IPS DF 19.7 (cell line): ENCODE results near the gene ESPN.

ENCODE experiments used
- DNase-seq: peaks from one replicate; pipeline ENCODE4 v3.0.0-alpha.2; 2013; ENCODE audit warnings: low read depth, low spot score

The ESPN gene

DNA sequence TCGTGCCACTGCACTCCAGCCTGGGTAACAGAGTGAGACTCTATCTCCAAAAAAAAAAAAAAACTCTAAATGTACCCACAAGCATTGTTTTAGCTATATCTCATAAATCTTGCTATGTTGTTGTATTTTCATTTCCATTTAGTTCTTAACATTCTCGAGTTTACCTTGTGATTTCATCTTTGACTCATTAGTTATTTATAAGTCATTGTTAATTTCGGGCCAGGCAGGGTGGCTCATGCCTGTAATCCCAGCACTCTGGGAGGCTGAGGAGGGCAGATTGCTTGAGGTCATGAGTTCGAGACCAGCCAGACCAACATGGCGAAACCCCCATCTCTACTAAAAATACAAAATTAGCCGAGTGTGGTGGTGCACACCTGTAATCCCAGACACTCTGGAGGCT, 16.6 kb upstream of the ESPN start:
- no peak for DNase-seq

DNA sequence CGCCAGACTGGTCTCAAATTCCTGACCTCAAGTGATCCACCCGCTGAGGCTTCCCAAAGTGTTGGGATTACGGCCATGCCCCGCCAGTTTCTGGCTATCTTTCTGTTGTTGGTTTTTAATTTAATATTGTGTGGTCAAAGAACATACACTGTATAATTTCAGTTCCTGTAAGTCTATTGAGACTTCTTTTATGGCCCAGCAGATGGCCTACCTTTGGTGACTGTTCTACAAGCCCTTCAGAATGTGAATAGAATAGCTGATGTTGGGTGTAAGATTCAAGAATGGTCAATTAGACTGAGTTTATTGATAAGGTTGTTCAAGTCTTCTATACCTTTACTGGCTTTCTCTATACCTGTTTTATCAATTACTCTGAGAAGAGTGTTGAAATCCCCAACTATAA, 15.5 kb upstream of the ESPN start:
- no peak for DNase-seq

DNA sequence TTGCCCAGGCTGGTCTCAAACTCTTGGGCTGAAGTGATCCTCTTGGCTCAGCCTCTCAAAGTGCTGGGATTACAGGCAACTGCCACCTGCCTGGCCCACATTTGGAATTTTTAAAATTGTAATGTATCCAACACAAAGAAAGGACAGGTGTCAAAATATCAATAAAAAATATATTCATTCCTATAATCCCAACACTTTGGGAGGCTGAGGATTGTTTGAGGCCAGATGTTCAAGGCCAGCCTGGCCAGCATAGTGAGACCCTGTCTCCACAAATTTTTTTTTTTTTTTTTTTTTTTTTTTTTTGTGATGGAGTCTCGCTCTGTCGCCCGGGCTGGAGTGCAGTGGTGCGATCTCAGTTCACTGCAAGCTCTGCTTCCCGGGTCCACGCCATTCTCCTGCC, 14.8 kb upstream of the ESPN start:
- DNase-seq = no peak

DNA sequence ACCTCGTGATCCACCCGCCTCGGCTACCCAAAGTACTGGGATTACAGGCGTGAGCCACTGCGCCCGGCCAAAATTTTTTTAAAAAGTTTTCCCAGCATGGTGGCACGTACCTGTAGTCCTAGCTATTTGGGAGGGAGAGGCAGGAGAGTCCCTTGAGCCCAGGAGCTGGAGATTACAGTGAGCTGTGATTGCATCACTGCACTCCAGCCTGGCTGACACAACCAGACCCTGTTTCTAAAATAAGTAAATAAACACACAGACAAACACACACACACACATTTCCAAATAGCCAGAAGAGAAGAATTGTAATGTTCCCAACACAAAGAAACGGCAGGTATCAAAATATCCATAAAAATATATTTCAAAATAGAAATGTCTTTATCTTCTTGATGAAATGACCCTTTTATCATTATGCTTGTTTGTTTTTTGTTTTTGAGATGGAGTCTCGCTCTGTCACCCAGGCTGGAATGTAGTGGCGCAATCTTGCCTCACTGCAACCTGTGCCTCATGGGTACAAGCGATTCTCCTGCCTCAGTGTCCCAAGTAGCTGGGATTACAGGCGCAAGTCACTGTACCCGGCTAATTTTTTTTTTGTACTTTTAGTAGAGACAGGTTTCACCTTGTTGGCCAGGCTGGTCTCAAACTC, 14.2 kb upstream of the ESPN start:
- DNase-seq = no peak

DNA sequence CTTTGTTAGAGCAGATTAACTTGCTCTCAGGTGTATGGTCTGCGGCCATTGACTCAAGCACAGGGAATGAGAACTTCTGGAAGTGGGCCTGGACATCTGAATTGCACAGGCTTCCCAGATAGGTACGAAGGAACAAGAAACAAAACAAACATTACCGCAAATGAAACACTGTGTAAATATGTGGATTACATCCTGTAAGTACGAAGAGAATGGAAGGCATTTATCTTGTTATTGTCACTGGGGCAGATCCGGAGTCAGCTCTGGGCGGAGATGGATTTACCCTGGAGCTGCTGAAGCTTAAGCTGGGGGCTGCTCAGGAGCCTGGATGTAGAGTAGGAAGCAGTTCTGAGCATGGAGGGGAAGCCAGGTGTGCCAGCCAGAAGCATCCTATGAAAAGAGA, 11.7 kb upstream of the ESPN start:
- DNase-seq = no peak

DNA sequence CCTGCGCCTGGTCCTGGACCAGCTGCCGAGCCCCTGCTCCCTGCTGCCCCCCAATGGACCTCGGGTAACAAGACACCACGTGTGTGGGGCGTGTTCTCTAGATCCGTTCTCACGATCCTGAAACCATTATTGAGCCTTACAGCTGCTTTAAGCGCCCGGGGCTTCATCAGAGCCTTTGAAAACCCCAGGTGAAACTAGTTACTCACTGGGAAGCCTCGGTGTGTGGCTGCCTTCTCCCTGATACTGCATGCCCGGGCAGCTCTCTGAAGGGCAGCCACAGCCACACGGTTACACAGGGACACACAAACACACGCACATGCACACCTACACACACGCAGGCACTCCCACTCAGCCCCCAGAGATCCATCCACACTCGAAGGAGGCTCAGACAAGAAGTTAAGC, 10.1 kb upstream of the ESPN start:
- peak; percentile 67 for DNase-seq

DNA sequence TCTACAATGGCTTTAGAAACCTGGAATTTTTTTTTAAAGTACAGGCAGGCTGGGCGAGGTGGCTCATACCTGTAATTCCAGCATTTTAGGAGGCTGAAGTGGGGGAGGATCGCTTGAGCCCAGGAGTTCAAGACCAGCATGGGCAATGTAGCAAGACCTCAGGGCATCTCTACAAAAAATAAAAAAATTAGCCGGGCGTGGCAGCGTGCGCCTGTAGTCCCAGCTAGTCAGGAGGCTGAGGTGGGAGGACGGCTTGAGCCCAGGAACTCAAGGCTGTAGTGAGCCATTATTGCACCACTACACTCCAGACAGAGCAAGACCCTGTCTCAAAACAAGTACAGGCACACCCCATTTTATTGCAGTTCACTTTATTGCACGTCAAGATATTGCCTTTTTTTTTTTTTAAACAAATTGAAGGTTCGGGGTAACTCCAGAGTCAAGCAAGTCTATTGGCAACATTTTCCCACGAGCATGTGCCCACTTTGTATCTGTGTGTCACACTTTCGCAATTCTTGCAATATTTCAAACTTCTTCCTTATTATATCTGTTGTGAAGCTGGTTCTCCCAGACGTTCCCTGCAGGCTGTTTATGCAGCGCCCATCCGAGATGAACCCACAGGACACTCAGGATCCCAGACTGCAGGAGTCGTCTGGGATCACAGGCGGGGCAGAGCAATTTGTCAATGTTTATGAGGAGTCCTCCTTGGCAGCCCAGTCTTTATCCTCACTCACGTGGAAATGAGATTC, 9.5 kb upstream of the ESPN start:
- DNase-seq = no peak

DNA sequence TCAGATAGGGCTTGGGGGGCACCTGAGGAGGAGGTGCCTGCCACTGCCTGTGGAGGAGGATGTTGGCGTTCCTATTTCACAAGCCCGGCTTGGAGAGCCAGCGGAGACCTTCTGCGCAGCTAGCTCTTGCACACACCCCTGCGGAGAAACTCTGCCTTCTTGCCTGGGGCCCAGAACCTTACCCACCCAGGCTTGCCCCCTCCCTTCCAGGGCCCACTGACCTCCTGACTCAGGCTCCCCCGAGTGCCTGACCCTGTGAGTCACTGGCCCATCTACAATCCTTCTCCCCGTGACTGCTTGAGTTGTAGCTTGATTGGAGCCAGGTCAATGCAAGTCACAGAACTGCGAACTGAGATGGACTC, 8.3 kb upstream of the ESPN start:
- no peak for DNase-seq

DNA sequence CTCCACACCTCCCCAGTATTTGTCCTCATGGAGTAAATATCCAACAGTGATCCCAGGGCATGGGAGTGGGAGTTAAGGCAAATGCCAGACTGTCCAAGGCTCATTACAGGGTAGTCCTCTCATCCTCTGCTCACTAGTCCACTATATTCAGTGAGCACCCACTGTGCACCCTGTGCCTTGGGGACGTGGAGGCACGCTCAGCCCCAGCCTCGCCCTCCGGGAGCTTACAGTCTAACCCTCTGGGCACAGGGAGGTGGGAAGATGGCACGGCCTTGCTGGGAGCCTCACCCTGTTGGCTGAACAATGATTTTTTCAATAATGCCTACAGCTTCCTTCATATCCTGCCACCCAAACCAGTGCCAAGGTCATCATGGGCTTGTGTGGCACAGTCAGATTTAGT, 7.7 kb upstream of the ESPN start:
- DNase-seq = no peak

DNA sequence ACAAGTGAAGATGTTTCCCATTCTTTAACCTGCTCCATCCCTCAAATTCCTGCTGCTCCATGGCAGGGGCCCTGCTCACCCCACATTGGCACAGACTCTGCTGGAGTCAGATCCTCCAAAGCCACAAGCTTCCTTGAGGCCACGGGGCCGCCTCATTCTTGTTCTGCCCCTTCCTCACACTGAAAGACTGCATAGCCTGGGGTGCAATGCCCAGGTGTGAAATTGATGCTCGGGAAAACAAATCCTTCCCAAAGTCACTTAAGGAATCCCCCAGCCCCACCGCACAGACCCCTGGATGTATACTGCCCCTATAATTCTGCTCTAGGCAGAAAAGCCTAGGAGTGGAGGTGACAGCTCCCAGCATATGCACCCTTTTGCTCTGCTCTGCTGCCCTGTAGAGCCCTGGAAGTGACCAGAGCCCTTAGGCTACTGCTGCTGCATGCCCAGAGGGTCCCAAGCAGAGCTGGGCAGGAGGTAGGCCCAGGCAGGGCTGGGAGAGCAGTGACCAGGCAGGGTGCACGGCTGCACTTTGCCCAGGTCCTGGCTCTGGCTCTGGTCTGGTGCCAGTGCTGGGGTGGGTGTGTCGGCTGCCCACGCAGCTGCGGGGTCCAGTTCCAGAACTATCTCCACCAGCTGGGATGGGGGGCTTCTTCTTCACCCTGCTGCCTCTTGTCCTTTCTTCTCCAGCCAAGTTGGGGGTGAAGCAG, 6.5 kb upstream of the ESPN start:
- DNase-seq = no peak

DNA sequence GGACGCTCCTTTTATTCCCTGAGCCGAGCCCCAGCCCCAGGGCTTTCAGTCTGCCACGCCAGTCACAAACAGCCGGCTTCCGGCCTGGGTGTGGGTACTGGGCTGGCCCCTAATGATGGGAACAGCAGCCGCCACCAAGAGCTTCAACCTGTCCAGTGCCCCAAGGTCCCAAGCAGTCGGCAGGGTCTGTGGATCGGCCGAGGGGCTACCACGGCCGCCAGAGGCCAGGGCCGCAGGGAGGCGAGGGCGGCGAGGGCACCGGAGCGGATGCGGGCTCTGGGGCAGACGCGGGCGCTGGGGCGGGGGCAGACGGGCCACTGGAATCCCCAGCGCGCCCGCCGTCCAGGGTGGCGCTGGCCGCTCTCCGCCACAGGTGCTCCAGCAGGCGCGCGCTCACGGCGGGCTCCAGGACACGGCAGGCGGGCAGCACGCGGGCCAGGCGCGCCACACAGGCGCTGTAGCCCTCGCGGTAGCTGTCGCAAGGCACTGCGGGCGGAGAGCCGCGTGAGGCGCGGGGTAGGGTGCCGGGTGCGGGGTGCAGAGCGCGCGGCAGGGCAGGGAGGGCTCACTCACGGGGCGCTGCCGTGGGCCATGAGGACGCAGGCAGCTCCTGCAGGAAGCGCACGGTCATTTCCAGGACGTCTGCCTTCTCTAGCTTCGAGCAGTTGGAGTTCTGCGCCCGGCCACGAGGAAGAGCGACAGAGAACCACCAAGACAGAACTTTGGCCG, 5.7 kb upstream of the ESPN start:
- no peak for DNase-seq

DNA sequence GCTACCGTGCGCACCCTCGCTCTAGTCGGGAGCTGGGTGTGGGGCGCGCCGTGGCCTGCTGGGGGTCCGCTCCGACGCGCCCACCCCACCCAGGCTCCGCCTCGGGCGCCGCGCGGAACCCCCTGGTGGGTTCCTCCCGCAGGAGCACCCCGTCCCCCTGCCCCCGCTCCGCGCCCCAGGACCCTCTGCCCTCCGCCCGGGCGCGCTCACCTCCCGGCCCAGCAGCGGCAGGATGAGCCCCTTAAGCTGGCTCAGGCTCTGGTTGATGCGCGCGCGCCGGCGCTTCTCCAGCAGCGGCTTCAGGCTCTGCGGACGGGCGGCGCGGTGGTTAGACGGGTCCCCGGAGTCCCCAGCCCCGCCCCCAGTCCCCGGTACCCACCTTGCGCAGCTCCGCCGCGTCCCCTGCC, 5.2 kb upstream of the ESPN start:
- no peak for DNase-seq

DNA sequence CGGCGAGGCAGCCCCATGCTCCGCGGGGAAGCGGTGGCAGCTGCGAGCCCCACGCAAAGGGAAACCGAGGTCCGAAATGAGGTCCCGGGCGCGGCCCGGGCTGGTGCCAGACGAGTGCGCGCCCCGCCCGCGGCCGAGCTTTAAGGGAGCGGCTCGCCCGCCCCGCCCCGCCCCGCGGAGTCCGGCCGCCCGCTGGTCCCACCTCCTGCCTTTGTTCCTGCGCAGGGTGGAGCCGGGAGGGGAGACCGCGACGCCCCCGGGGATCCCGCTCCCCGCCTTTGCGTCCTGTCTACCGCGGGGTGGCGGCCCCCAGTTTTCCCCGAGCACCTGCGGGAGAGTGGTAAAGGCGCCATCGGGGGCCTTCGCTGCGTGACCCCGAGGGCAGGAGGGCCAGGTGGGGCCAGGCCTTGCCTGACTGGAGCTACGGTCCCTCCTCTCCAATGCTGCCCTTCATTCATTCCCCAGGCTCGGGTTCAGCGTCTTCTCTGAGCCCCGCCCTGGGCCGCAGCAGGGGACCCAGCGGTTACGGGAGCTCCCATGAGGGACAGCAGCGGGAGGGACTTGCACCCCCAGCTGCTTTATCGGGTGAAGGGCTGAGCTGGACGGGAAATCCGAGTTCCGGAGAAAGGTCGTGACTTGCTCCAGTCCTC, 4.6 kb upstream of the ESPN start, which contains the start of gene HES2:
Gene HES2 (minus strand): TSS at position 116 of the 650 bp plus-strand sequence. CDS start 99 bp downstream, at position 17.
- no peak for DNase-seq

DNA sequence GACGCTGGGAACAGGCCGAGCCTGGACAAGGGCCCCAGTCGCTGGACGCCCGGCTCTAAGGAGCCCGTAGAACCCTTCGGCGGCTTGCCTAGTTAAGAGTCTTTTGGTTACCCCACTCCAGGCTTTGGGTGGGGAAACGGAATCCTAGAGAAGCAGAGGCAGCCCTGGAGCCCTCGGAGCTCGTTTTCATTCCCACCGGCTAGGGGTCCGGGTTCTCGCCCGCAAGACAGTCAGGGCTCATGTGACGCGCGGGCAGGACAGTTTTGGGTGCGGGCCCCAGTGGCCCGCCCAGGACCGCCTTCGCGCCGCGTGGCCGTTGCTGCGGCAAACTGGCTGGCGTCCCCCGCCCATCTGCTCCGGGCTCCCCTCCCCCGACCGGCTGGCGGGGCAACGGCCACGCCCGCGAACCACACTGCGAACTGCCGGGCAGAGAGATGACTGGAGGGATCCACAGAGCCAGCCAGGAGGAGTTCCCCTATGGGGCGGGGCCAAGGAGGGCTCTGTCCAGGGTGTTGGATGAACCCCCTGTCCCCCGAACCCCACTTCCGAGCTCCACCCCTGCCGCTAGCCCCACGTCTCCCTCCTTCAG, 4.0 kb upstream of the ESPN start:
- DNase-seq = no peak

DNA sequence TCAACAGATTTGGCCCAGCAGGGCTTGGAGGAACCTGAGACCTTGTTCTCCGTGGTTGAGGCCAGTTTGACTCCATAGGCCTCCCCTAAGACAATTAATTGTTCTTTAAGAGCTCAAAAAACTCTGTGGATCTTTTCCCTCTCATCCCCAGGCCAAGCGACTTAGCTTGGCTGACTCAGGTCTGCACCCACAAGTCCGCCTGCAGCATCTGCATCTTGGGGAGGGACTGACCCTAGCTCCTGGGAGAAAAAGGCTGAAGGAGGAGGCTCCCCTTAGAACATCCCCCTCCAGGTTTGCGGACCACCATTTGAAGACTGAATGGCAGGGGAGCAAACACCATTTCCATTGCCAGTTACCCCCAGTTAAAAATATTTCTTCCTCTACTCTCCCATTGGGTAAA, 3.3 kb upstream of the ESPN start:
- DNase-seq = no peak

DNA sequence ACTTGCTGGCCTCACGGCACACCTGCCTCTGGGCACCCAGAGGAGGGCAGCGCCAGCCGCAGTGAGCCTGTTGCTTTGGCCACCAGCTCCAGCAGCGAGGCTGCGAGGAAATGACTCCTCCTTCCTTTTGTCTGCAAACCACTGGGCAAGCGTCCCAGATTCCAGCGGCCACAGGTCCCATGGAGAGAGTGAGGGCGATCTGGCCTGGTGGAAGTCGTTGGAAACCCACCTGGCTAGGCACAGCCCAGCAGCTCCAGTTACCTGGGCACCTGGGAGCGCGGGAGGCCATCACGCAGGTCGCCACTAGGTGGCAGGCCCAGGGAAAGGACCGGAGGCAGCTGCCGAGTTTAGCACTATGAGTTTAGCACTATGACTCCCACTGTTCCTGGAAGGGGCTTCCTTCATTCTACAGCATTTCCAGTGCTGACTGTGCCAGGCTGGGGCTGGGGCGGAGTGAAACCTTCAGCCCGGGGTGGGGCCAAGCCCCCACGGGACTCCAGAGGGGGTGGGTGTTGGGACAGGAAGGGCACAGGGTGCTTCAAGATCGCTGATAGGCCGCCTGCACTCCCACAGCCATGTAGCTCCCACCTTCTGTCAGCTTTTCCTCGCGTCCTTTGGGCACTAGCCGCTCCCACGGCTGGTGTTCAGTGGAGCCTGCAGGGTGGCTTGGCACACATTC, 1.1 kb upstream of the ESPN start:
- no peak for DNase-seq

DNA sequence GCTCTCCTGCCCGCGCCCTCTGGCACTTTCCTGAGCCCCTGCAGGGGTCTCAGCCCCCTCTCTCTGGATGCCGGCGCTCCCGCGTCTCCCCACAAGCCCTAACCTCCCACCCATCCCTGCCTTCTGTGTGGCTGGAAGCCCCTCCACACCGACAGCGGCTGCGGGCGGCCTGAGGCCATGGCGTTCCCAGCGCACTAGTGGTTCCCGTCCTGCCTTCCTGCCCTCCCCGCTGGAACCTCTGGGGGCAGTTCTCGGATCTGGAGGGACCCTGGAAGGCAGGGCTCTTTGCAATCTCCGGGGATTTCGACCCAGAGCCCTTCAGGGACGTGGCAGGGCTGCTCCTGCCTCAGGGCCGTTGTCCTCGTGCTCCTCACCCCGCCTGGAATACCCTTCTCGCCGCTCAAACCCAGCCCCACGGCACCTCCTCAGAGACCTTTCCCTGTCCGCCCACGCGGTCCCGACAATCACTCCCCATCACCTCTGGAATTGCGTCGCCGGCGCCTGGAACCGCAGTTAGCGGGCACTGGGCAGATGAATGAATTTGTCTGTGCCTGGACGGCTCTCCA, 493 bp upstream of the ESPN start:
- DNase-seq = no peak

DNA sequence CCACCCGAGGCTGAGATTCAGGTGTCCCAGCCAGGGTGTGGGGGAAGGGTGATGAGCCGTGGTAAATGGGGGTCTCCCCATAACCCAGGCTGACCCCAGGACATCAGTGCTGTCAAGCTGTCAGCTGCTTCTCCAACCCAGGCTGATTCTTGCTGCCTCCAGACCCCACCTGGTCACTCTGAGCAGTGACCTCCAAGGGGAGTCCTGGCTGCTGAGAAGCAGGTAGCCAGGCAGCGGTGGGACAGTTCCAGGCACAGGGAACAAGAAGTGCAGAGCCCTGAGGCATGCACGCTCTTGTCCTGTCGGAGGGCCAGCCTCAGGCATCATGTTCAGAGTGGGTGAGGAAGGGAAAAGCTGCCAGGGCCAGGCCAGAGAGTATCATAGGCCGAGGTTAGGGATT, 1.1 kb downstream of the ESPN start:
- DNase-seq = no peak

DNA sequence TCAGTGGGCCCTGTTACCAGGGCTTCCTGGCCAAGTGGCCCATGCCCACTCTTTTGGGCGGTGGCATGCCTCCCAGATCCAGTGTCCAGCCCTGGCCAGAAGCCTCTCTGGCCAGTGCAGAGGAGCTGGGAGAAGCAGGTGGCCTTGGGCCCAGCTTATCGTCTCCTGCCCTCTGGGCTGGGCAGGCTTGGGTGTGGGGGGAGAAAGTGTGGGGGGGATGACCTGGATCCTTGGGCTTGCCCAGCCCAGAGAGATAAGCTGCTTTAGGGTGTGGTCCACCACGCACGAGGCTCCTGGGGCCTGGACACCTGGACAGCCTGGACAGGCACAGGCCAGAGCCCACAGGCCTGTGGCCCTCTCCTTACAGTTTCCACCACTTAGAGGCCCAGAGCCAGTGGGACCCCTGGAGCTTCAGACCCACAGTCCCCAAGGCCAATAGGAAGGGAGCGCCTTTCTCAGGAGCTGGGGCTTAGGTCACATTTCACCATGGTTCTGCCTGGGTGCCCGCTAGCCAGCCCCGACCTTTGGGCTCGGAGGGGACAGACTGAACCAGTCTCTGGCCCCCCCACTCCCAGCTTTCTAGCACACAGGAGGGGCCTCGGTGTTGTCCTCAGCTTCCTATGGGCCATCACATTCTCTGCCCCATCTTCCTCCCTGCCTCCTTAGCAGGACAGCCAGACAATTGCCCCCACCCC, 1.8 kb downstream of the ESPN start:
- no peak for DNase-seq

DNA sequence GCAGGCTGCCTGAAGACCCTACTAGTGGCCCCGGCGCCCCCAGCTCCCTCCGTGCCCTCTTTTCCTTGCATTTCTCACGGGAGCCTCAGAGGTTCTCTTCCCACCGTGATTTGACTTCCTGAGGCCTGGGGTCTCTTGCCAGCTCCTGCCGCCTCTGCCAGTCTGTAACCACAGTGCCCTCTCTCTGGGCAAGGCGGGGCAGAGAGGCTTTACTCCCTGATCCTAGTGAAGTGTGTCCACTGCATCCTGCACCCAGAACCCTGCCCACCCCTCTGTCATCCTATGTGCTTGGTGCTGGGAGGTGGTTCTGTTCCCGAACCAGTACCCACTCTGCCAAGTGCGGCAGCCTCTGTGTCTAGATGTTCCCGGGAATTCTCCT, 2.4 kb downstream of the ESPN start:
- no peak for DNase-seq
